ENCODE results near the gene RBP4.
"Not testable (repeated sequence)": the region's sequence is repeated elsewhere in the genome, so short reads cannot be mapped to it uniquely, and the experiment has no call there.

RBP4 gene

GRCh38 chr10:93550606-93551005 is 50.4 kb downstream of the RBP4 start:
- TF ChIP-seq CTCF (conservative IDR thresholded peaks at IDR 0.05; ENCODE audit: low read depth, low read length): no peak
- H3K27ac ChIP-seq: no peak overlapping the region
- no peaks in the 10 kb centered on the region for H3K36me3 ChIP-seq (ENCODE audit: insufficient read depth)
- no peak overlapping the region for H3K9ac ChIP-seq
- no peak overlapping the region for H3K4me3 ChIP-seq (IDR thresholded peaks at IDR 0.05; ENCODE audit: insufficient read depth, low read depth, low read length)
- H4K20me1 ChIP-seq (ENCODE audit: insufficient read depth): no peaks in the 10 kb centered on the region
- H3K4me2 ChIP-seq: no peak overlapping the region
- no peaks in the 10 kb centered on the region for H3K4me1 ChIP-seq (ENCODE audit: low read depth, poor library complexity, severe bottlenecking)
- H3K27me3 ChIP-seq (ENCODE audit: insufficient read depth, low read depth): no peaks in the 10 kb centered on the region
- no peak overlapping the region for H2AFZ ChIP-seq (ENCODE audit: low read depth)
- no peaks in the 10 kb centered on the region for H3K79me2 ChIP-seq (ENCODE audit: insufficient read depth, low read depth)

- Histone ChIP-seq H3K4me1 (ENCODE audit: low read depth, poor library complexity, severe bottlenecking) (no peaks in the 10 kb centered on the region), H2AFZ (ENCODE audit: low read depth) (no peak overlapping the region), H3K79me2 (ENCODE audit: insufficient read depth, low read depth) (no peaks in the 10 kb centered on the region), H4K20me1 (ENCODE audit: insufficient read depth) (no peaks in the 10 kb centered on the region), H3K9ac (no peak overlapping the region), H3K27me3 (ENCODE audit: insufficient read depth, low read depth) (no peaks in the 10 kb centered on the region), H3K36me3 (ENCODE audit: insufficient read depth) (no peaks in the 10 kb centered on the region), H3K4me3 (IDR thresholded peaks at IDR 0.05; ENCODE audit: insufficient read depth, low read depth, low read length) (no peak overlapping the region), H3K27ac (no peak overlapping the region), H3K4me2 (no peak overlapping the region)
- no peak for TF ChIP-seq CTCF (conservative IDR thresholded peaks at IDR 0.05; ENCODE audit: low read depth, low read length)
These were observed 52.5 kb downstream of the RBP4 start for GRCh38 chr10:93548376-93549071.

GRCh38 chr10:93547522-93547921 is 53.5 kb downstream of the RBP4 start:
- Histone ChIP-seq H3K27ac (no peak overlapping the region), H3K4me1 (ENCODE audit: low read depth, poor library complexity, severe bottlenecking) (no peaks in the 10 kb centered on the region), H3K27me3 (ENCODE audit: insufficient read depth, low read depth) (no peaks in the 10 kb centered on the region), H3K4me3 (IDR thresholded peaks at IDR 0.05; ENCODE audit: insufficient read depth, low read depth, low read length) (no peak overlapping the region), H3K4me2 (no peak overlapping the region), H3K36me3 (ENCODE audit: insufficient read depth) (no peaks in the 10 kb centered on the region), H4K20me1 (ENCODE audit: insufficient read depth) (no peaks in the 10 kb centered on the region), H3K79me2 (ENCODE audit: insufficient read depth, low read depth) (no peaks in the 10 kb centered on the region), H2AFZ (ENCODE audit: low read depth) (no peak overlapping the region), H3K9ac (no peak overlapping the region)
- no peak for TF ChIP-seq CTCF (conservative IDR thresholded peaks at IDR 0.05; ENCODE audit: low read depth, low read length)

GRCh38 chr10:93546995-93547394 is 54.0 kb downstream of the RBP4 start:
- not testable (repeated sequence) for H2AFZ ChIP-seq (ENCODE audit: low read depth); H3K36me3 ChIP-seq (ENCODE audit: insufficient read depth); H4K20me1 ChIP-seq (ENCODE audit: insufficient read depth); H3K4me2 ChIP-seq; H3K27ac ChIP-seq; H3K4me1 ChIP-seq (ENCODE audit: low read depth, poor library complexity, severe bottlenecking); H3K9ac ChIP-seq; H3K4me3 ChIP-seq (IDR thresholded peaks at IDR 0.05; ENCODE audit: insufficient read depth, low read depth, low read length); H3K27me3 ChIP-seq (ENCODE audit: insufficient read depth, low read depth); H3K79me2 ChIP-seq (ENCODE audit: insufficient read depth, low read depth)

- H4K20me1 ChIP-seq (ENCODE audit: insufficient read depth): no peaks in the 10 kb centered on the region
- TF ChIP-seq CTCF (conservative IDR thresholded peaks at IDR 0.05; ENCODE audit: low read depth, low read length): no peak
- H3K4me2 ChIP-seq: no peak overlapping the region
- no peak overlapping the region for H2AFZ ChIP-seq (ENCODE audit: low read depth)
- H3K36me3 ChIP-seq (ENCODE audit: insufficient read depth): no peaks in the 10 kb centered on the region
- H3K27ac ChIP-seq: no peak overlapping the region
- H3K4me1 ChIP-seq (ENCODE audit: low read depth, poor library complexity, severe bottlenecking): no peaks in the 10 kb centered on the region
- no peaks in the 10 kb centered on the region for H3K27me3 ChIP-seq (ENCODE audit: insufficient read depth, low read depth)
- no peak overlapping the region for H3K4me3 ChIP-seq (IDR thresholded peaks at IDR 0.05; ENCODE audit: insufficient read depth, low read depth, low read length)
- no peak overlapping the region for H3K9ac ChIP-seq
- H3K79me2 ChIP-seq (ENCODE audit: insufficient read depth, low read depth): no peaks in the 10 kb centered on the region
These were observed 58.7 kb downstream of the RBP4 start for GRCh38 chr10:93542358-93542791.
